Measurements from ENCODE around the gene SYNE2.

The SYNE2 gene

DNA sequence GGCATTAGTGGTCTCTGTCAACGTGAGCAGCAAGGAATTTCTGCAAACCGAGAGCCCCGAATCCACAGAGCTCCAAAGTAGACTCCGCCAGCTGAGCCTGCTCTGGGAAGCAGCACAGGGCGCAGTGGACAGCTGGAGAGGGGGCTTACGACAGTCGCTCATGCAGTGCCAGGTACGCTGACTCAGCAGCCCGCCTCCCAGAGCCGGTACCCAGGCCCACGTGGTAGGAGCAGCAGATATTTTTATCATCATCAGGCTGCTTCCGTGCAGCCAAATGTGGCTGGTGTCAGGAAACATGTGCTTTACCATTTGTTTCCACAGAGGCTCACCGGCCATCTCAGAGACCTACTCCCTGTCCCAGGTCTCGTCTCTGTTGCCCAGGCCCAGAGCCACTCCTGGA lies 367.7 kb downstream of the SYNE2 start:
- in situ Hi-C loops (cut with MboI; ENCODE audit: low pct_unique_long_range_greater_than_20kb, low sequenced_read_pairs) = no loop called here

DNA sequence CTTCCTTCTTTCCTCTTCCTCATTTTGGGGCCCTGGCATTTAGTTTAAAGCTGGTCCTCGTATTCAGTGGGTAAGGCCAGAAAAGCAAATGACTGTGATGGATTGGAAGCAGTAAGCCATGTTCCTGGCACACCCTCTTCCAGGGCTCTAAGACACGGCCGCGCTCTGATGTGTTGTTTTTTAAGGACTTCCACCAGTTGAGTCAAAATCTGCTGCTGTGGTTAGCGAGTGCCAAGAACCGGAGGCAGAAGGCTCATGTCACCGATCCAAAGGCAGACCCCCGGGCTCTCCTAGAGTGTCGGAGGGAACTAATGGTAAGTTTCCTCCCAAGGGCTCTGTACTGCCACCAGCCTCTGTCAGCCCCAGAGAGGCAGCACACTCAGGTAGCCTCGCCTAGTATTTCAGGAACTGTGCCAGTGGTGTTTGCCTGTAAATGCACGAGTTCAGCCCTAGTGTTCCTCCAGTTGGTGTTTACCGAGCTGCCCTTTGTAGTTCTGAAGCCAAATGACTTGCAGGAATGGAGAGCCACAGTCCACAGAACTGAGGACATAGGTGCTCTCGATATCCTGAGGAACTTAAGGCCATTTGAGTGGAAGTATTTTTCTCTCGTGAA lies 368.7 kb downstream of the SYNE2 start:
- DNase-seq = no peak

More for the DNA sequence above, 367.7 kb downstream of the SYNE2 start:
- no peak for DNase-seq

DNA sequence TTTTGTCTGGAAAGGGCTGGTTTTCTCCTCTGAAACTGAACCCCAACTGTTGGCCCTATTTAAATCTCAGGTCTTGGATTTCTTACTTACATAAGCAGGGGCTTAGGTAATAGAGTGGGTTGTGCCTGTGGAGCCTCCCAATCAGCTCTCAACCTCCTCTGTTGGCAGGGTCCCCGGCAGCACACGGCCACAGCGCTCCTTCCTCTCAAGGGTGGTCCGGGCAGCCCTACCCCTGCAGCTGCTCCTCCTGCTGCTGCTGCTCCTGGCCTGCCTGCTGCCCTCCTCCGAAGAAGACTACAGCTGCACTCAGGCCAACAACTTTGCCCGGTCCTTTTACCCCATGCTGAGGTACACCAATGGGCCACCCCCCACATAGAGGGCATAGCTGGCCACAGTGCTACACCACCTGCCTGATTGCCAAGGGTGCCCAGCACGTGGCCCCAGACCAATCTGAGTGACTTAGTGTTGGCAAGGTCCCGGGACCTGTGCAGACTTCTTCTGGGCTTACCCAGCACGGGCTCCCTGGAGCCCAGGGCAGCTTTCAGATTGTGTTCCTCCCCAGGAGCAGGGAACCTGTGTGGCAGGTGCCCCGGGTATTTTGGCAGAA lies 372.4 kb downstream of the SYNE2 start:
- in situ Hi-C loops (cut with MboI; ENCODE audit: low pct_unique_long_range_greater_than_20kb, low sequenced_read_pairs) = no loop called here
- no peak for DNase-seq

More for the DNA sequence above, 368.7 kb downstream of the SYNE2 start:
- in situ Hi-C loops (cut with MboI; ENCODE audit: low pct_unique_long_range_greater_than_20kb, low sequenced_read_pairs) = no loop called here

DNA sequence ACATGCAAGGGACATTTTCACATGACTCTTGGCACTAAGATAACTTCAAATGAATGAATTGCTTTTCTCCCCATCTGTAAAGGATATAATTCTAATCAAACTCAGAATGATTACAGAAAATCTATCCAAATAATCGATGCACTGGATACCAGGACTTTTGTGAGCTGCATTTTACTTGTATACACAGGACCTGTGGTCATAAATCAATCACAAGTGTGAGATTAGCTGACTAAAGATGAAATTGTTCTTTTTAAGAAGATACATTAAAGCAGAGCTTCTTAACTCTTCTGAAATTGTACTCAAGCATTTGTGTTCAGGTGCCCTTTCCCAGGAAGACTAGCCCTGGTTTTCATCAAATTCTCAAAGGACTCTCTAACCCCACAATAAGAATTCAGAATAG lies 375.1 kb downstream of the SYNE2 start:
- in situ Hi-C loops (cut with MboI; ENCODE audit: low pct_unique_long_range_greater_than_20kb, low sequenced_read_pairs) = no loop called here

DNA sequence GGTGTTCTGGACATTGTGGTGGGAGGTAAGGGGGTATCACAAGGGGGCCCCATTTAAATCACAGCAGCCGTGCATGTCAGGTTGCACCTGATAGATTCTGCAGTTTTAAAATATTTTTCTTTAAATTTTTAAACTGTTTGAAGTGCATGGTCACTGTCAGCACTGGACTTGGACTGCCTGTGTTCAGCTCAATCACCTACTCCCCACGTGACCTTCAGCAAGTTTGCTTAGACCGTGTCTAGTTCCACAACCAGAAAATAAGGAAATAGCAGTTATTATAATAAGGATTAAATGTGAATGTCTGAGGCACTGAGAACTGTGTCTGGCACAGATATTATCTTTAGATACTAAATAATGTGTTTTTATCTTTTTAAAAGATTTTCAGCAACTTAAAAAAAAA lies 376.7 kb downstream of the SYNE2 start:
- in situ Hi-C loops (cut with MboI; ENCODE audit: low pct_unique_long_range_greater_than_20kb, low sequenced_read_pairs) = no loop called here
- no peak for DNase-seq

More for the DNA sequence above, 375.1 kb downstream of the SYNE2 start:
- DNase-seq = no peak

DNA sequence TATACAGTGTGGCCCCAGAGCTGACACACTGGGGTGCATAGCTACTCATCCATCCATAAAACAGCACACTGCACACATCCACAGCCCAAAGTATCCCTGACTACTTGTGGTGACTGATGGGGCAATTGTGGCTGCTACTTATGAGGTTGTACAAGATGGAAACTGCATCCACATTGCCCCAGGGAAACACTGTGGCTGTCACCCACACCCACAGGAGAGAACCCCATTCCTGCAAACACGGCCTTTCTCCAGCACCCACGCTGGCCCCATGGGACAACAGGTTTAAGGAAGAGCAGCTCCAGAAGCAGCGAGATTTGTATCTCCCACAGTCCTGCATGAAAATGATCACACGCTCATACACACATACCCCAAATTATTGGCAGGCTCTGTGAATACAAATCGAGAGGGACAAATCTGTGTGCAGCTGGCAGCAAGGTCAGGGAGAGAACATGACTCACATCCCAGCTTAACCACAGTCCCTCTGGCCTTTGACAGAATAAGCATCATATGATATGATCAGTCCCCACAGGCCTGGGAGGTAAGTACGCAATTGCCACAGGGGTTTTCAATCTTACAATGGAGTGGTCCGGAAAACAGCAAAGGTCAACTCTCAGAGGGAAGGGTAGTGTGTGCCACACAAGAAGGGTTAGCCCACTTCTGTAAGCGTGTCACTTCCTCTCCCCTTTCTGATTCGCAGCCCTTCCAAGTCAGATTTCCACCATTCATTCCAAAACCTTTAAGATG lies 379.5 kb downstream of the SYNE2 start:
- in situ Hi-C loops (cut with MboI; ENCODE audit: low pct_unique_long_range_greater_than_20kb, low sequenced_read_pairs) = no loop called here
- no peak for DNase-seq

DNA sequence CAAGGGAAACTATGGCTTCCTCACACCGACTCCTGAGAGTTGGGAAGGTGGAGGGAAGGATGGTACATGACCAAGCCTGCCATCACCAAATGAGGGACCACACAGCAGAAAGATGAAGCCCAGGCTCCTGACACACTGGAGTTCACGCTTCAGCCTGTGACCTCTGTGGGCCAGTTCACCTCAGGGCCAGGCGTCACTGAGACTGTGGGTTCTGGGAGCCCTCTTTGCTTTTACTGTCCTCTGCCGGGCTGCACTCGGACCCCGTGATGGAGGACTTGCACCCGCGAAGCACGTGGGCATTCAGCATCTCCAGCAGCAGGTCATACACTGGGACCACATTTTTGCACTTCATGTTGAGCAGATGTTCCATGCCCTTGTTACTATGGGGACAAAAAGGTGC lies 380.1 kb downstream of the SYNE2 start:
- in situ Hi-C loops (cut with MboI; ENCODE audit: low pct_unique_long_range_greater_than_20kb, low sequenced_read_pairs) = no loop called here
- no peak for DNase-seq

DNA sequence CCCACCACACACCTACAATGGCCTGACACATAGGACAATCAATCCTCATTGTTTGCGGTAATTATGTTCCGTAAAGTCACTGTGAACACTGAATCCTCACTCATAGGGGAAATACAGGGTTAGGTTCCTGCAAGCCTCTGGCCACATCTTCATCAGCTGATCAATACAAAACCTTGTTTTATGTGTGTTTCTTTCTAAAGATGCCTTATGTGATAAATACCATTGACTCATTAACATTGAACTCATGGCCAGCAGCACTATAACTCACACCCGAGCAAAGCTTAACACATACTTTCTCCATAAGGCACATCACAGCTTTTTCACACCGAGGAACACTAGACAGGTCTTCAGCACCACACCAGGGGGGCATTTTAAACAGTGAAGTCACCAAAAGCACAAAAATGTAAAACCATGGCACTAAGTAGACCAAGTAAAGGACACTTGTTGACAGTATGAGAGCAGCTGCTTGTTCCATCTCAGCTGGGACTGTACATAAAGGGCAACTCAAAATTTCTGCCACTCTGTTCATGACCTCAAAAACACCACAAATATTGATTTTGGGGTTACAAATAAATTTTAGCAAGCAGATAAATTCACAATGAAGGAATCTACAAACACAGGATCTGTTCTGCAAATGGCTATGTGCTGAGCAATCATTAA lies 380.9 kb downstream of the SYNE2 start:
- no peak for DNase-seq
- in situ Hi-C loops (cut with MboI; ENCODE audit: low pct_unique_long_range_greater_than_20kb, low sequenced_read_pairs) = no loop called here

DNA sequence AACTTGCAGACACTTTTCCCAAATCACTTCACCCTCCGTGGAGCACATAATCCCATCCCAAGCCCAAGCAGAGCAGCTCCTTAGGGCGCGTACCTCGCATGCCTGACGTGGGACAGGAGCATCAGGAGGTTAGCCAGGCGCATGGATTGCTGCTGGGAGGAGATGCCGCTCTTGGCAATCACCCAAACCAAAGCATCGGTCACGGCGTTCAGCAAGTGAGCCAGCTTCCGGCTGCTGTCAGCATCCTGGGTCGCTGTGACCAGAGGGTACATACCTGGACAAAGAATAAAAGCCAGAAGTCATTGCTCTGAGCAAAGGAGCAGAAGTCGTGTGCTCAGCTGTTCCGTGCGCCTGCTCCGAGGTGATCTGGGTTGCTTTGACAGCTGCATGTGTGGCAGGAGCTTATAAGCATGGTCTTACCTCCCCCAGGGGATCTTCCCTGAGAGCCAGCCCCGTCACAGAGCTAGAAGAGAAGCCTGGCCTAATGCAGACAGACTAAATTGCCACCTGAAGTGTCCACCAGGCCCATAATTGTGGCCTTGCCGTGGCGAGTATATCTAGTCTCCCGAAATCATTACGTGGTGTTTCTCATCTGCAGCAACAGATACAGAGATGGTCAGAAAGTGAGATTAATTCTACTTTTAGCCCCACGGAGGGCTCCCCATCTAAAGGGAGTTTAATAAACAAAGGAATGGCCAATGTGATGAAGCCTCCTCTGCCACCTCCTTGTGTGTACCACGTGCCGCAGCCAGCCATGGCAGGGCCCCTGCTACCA lies 382.3 kb downstream of the SYNE2 start:
- in situ Hi-C loops (cut with MboI; ENCODE audit: low pct_unique_long_range_greater_than_20kb, low sequenced_read_pairs) = no loop called here
- DNase-seq = no peak

DNA sequence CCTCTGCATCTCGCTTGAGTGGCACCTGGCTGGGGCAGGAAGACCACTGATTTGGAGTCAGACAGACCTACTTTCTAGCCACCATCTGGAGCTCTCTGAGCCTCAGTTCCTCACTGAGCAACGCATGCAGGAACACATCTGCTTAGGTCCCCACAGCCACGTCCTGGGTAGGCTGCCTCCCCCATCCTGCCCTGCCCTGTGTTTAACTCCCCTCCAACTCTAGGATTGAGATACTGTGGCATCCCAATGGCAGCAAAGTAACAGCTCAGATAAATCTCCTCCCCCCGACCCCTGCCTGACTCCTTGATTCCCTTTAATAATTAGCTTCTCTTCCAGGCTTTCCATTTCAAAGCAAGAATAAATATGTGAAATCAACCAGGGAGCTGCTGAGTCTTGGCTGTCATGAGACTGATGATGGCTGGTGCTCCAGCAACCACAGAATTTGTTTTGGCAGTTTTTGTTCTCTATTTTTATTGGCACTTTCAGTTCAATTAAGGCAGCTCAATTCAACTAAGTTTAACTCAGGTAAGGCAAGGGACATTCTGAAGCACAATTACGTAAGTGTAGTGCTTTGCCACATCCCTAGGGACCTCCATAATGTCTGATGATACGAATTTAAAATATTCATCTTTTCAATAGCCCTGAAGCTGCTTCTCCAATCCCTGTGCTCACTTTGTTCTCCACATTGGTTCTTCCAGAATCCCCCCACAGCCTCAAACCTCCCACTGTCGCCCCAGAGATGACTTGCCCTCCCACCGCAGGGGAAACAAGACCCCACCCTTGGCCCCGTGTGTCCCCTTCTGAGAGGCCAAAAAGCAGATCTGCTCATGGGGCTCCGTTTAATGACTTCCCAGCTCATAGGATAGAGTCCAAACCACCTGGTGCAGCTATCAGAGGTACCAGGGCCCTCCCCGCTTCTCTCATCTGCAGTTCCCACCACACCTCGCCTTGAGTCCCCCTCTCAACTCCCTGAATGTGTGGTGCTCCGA lies 383.1 kb downstream of the SYNE2 start:
- DNase-seq = no peak
- in situ Hi-C loops (cut with MboI; ENCODE audit: low pct_unique_long_range_greater_than_20kb, low sequenced_read_pairs) = no loop called here

DNA sequence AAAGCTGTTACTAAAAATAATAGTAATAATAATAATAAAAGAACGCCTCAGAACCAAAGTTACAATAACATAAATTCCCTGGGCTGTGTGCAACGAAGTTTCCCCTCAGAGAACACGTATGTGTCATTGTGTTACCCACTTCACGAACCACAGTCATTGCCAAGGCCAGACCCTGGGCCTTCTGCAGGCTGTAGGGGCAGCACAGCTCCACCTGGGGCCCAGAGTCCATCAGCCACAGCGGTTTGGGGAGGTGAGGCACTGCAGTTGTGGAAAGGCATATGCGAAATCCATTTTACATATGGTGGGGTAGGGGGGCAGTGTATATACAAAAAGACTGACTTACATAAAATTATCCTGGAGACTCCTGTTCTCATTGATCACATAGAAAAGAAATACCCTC lies 385.2 kb downstream of the SYNE2 start:
- in situ Hi-C loops (cut with MboI; ENCODE audit: low pct_unique_long_range_greater_than_20kb, low sequenced_read_pairs) = no loop called here
- DNase-seq = no peak

DNA sequence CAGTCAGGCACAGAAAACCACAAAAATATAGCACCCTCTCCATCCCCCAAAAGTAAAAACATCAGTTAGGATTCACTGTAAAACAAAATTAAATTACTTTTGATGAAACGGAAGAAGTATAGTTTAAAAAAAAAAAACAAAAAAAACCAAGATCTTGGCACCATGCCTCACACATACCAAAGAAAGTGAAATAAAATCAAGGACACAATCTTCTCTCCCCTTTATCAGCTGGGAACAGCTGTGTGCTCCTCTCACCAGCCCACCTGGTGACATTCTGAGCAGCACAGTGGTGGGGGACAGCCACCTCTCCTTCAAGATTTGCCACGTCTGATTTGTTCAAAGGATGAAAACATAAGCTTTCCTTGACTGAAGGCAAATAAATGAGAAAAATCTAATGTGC lies 385.8 kb downstream of the SYNE2 start:
- in situ Hi-C loops (cut with MboI; ENCODE audit: low pct_unique_long_range_greater_than_20kb, low sequenced_read_pairs) = no loop called here
- DNase-seq = no peak

DNA sequence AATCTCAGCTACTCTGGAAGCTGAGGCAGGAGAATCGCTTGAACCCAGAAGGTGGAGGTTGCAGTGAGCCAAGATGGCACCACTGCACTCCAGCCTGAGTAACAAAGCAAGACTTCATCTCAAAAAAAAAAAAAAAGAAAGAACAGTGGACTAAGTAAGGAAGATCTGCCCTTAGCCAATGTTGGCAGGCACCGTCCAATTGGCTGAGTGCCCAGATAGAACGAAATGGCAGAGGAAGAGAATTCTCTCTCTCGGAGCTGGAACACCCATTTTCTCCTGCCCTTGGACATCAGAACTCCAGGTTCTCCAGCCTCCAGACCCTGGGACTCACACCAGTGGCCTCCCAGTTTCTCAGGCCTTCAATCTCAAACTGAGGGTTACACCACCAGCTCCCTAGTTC lies 391.5 kb downstream of the SYNE2 start:
- DNase-seq = no peak
- in situ Hi-C loops (cut with MboI; ENCODE audit: low pct_unique_long_range_greater_than_20kb, low sequenced_read_pairs) = no loop called here

DNA sequence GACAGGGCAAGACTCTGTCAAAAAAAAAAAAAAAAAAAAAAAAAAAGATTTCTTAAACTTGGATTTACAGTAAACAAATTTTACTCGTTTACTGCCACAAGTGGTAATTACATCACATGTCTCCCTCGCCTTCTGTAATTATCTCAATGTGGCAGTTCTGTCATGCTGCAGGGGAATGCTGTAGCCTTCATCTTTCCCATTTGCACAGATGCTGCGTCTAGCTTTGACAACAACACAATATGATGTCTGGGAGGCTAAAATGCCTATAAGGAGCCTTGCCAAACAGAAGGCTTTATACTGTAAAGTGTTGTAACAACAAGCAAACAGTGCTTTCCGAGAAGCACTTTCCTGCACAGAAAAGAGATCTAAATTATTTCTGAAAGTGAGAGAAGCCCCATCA lies 392.7 kb downstream of the SYNE2 start:
- no peak for DNase-seq
- in situ Hi-C loops (cut with MboI; ENCODE audit: low pct_unique_long_range_greater_than_20kb, low sequenced_read_pairs) = no loop called here

DNA sequence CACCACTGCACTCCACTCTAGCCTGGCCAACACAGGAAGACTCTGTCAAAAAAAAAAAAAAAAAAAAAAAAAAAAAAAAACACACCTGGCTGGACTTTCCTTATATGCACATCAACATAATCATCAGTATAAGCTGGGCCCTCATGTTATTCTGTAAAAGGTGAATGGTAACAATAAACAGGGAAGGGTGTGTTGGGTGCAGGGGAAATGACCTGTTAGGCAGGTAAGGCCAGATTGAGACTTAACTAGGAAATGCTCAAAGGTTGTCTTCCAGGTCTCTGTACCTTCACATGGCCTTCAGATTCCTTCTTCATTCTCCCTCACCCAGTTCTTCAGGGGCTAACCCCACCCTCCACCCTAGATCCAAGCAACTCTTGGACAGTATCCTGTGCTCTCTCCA lies 393.9 kb downstream of the SYNE2 start:
- in situ Hi-C loops (cut with MboI; ENCODE audit: low pct_unique_long_range_greater_than_20kb, low sequenced_read_pairs) = no loop called here
- DNase-seq = no peak

DNA sequence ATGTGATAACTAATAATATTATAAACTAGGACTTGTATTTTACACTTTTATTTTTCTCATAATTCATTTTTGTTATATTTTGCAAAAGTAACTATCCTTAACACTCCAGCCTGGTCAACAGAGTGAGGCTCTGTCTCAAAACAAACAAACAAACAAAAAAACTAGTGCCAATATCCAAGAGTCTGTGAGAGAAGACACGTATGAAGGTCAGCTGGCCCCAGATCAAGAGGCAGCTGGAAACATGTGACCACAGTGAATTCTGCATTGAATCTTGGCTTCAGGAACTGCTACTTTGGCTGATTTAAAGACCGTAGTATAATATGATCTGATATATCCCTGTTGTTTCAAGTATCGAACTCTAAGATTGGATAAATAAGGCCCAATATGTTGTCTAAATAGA lies 394.4 kb downstream of the SYNE2 start:
- in situ Hi-C loops (cut with MboI; ENCODE audit: low pct_unique_long_range_greater_than_20kb, low sequenced_read_pairs) = no loop called here
- DNase-seq = no peak

DNA sequence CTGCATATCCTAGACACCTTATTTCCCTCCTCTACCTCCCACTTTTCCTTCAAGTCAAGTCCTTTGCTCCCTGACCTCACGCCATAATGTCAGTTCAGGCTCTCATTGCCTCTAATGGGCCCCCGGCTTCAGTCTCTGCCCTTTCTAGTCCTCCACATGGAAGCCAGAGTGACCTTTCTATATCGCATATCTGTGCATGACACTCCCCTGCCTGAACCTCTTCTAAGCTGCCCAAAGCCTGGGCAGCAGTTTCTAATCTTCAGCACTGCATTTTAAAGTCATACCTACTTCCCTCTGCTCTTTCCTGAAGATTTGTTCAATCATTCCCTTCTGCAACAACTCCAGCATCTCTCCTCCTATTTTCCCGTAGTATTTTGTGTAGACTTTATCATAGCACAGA lies 395.9 kb downstream of the SYNE2 start:
- in situ Hi-C loops (cut with MboI; ENCODE audit: low pct_unique_long_range_greater_than_20kb, low sequenced_read_pairs) = no loop called here
- no peak for DNase-seq

DNA sequence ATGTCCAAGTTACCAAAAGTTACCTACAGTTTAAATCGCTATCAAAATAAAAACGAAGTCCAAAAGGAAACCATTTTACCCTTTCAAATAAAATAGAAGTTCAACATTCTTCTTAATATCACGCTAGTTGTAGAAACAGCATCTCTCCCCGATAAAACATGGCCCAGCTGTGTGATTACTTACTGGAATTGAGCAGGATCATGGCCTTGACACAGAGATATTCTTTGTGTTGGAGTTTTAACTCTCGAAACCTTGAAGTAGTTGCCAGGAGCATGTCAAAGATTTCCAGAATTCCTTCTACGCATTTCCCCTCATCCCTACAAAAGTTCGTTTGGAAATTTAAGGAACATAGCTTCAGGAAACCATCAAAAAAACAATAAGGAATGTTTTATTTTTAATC lies 396.6 kb downstream of the SYNE2 start:
- in situ Hi-C loops (cut with MboI; ENCODE audit: low pct_unique_long_range_greater_than_20kb, low sequenced_read_pairs) = no loop called here

More for the DNA sequence above, 396.6 kb downstream of the SYNE2 start:
- no peak for DNase-seq
